ENCODE measurements around the gene KCNJ16. TPM values are rescaled to one million over a fixed set of nuclear protein-coding genes. Genes with fewer than 3 reads are reported as not detected.

KCNJ16 gene
- total RNA-seq, 1 donor from 2014 or later, result 25.9 TPM

- no peak for DNase-seq (ENCODE audit: low read depth)
- no peak for TF ChIP-seq CTCF (conservative IDR thresholded peaks at IDR 0.05; ENCODE audit: low read depth, low read length)
- H3K4me3 ChIP-seq (ENCODE audit: low read depth, low read length), result no peak overlapping the region
Observed at GRCh38 chr17:70128727-70129238, 53.8 kb downstream of the KCNJ16 start.

- H3K4me3 ChIP-seq (ENCODE audit: low read depth, low read length), result no peak overlapping the region
- TF ChIP-seq CTCF (conservative IDR thresholded peaks at IDR 0.05; ENCODE audit: low read depth, low read length), result no peak
- DNase-seq (ENCODE audit: low read depth), result no peak
Observed at GRCh38 chr17:70130289-70130688, 55.3 kb downstream of the KCNJ16 start.

- H3K4me3 ChIP-seq (ENCODE audit: low read depth, low read length), result no peak overlapping the region
- no peak for DNase-seq (ENCODE audit: low read depth)
- TF ChIP-seq CTCF (conservative IDR thresholded peaks at IDR 0.05; ENCODE audit: low read depth, low read length), result no peak
Observed at GRCh38 chr17:70132505-70132904, 57.5 kb downstream of the KCNJ16 start.

DNA sequence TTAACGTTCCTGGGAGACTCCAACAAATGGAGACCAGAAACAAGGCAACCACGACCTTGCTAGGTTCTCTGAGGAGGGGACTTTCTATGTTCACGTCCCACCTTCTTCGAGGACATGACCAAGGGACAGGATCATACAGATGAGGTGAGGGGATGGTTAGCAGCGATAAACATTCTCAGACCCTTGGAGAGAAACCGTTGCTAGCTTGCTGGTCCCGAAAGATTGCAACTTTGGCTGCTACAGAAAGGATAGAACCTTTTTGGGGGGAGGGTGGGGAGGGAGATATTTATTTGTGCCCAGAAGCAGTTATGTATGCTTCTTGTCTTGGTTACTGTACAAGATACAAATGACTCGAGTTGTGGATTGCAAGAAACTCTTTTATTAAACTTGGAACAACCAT, 59.0 kb downstream of the KCNJ16 start:
- no peak overlapping the region for H3K4me3 ChIP-seq (ENCODE audit: low read depth, low read length)
- DNase-seq (ENCODE audit: low read depth), result no peak

GRCh38 chr17:70134777-70135176, 59.8 kb downstream of the KCNJ16 start:
- DNase-seq (ENCODE audit: low read depth), result no peak
- no peak for TF ChIP-seq CTCF (conservative IDR thresholded peaks at IDR 0.05; ENCODE audit: low read depth, low read length)
- no peak overlapping the region for H3K4me3 ChIP-seq (ENCODE audit: low read depth, low read length)

More for the DNA sequence above, 59.0 kb downstream of the KCNJ16 start:
- no peak for TF ChIP-seq CTCF (conservative IDR thresholded peaks at IDR 0.05; ENCODE audit: low read depth, low read length)

DNA sequence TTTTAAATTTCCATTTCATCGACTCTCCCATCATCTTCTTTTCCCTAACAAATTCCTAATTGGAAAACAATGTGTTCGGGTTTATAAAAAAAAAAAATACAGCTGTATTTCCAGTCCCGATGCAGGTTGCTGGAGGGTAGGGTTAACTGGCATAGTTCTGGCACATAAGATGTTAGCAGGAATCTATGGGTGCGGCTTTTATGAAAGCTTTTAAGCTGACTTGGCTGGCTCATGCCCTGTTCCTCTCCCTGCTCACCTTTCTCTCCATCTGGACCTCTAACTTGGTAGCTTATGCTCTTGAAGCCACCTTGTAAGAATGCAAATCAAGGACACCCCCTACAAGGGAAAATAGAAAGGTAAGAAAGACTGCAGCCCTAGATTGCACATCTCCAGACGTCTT, 61.1 kb downstream of the KCNJ16 start:
- H3K4me3 ChIP-seq (ENCODE audit: low read depth, low read length), result no peak overlapping the region
- no peak for TF ChIP-seq CTCF (conservative IDR thresholded peaks at IDR 0.05; ENCODE audit: low read depth, low read length)
- no peak for DNase-seq (ENCODE audit: low read depth)

DNA sequence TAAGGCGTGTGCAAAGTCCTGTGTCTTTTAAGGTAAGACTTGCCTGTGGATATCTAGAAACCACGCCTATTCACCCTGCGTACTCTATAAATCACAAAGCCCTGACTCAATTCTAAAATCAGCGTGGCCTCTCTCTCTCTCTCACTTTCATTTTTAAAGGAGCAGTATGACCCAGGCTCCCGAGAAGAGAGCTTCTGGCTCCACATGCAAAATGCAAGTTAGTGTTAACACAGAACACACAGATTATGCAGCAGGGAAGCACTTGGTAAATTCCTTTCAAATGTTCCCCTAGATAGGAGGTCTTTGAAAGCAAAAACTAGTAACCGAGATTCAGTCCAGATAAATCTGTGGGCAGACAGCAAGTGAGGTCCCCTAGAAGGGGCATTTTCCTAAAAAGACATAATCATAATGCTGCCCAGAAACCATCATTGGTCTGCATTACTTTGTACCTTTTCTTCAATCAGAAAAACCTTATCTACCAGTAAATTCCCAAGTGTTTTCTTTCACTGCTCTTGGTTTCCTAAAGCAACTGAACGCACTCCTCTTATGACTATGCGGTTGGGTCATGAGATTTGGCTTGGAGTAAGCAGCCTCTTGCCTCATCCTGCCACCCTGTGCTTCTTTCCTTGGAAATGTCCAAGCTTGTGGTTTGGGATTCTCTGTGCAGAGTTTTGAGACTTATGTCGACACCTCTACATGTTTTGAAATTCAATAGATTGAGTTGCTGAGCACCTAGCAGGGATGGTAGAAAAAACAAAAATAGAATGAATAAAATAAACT, 62.6 kb downstream of the KCNJ16 start:
- DNase-seq (ENCODE audit: low read depth), result peak; percentile 91
- peak overlapping the region; percentile 45 for H3K4me3 ChIP-seq (ENCODE audit: low read depth, low read length)
- peak; percentile 5 for TF ChIP-seq CTCF (conservative IDR thresholded peaks at IDR 0.05; ENCODE audit: low read depth, low read length)

Measured in epithelial cell of proximal tubule (primary cell).